GM18873 (cell line): ENCODE results near the gene SRGAP2C.
"Not testable (repeated sequence)": the region's sequence is repeated elsewhere in the genome, so short reads cannot be mapped to it uniquely, and the experiment has no call there.

ENCODE experiments used
- ATAC-seq: cut with Tn5 transposase; IDR thresholded peaks from one replicate; pipeline ENCODE4 v1.9.1; 2021; ENCODE audit warnings: mild to moderate bottlenecking, moderate library complexity, moderate number of reproducible peaks; ENCODE audit not compliant: unreplicated experiment, low FRiP score

The SRGAP2C gene

GRCh38 chr1:121317491-121318468 is 133.0 kb downstream of the SRGAP2C start:
- not testable (repeated sequence) for ATAC-seq

GRCh38 chr1:121318687-121319086 is 133.9 kb downstream of the SRGAP2C start:
- ATAC-seq: not testable (repeated sequence)

- not testable (repeated sequence) for ATAC-seq
These were observed 136.9 kb downstream of the SRGAP2C start for GRCh38 chr1:121321660-121322059.

- ATAC-seq: not testable (repeated sequence)
These were observed 140.0 kb downstream of the SRGAP2C start for GRCh38 chr1:121324726-121325125.

GRCh38 chr1:121332141-121332540 is 147.4 kb downstream of the SRGAP2C start:
- ATAC-seq: not testable (repeated sequence)

- ATAC-seq: not testable (repeated sequence)
These were observed 148.1 kb downstream of the SRGAP2C start for GRCh38 chr1:121332599-121333562.

GRCh38 chr1:121337958-121338357 is 153.2 kb downstream of the SRGAP2C start:
- ATAC-seq: not testable (repeated sequence)

GRCh38 chr1:121339611-121340010 is 154.8 kb downstream of the SRGAP2C start:
- not testable (repeated sequence) for ATAC-seq

- not testable (repeated sequence) for ATAC-seq
These were observed 158.6 kb downstream of the SRGAP2C start for GRCh38 chr1:121343311-121343906.

GRCh38 chr1:121344355-121344754 is 159.6 kb downstream of the SRGAP2C start:
- ATAC-seq: not testable (repeated sequence)

GRCh38 chr1:121346654-121347053 is 161.9 kb downstream of the SRGAP2C start:
- ATAC-seq: not testable (repeated sequence)

GRCh38 chr1:121347476-121347875 is 162.7 kb downstream of the SRGAP2C start:
- not testable (repeated sequence) for ATAC-seq

- ATAC-seq: not testable (repeated sequence)
These were observed 163.3 kb downstream of the SRGAP2C start for GRCh38 chr1:121348115-121348514.

GRCh38 chr1:121349332-121349967 is 164.7 kb downstream of the SRGAP2C start:
- not testable (repeated sequence) for ATAC-seq

- not testable (repeated sequence) for ATAC-seq
These were observed 171.1 kb downstream of the SRGAP2C start for GRCh38 chr1:121355711-121356420.

- ATAC-seq: not testable (repeated sequence)
These were observed 172.0 kb downstream of the SRGAP2C start for GRCh38 chr1:121356819-121357218.

- not testable (repeated sequence) for ATAC-seq
These were observed 175.8 kb downstream of the SRGAP2C start for GRCh38 chr1:121360531-121360930.

- not testable (repeated sequence) for ATAC-seq
These were observed 176.9 kb downstream of the SRGAP2C start for GRCh38 chr1:121361451-121362233.
